Measurements from ENCODE around the gene CYP8B1. TPM values are rescaled to one million over a fixed set of nuclear protein-coding genes. Genes with fewer than 3 reads are reported as not detected.

CYP8B1 gene
- total and polyA plus RNA-seq, 2 of the 13 experiments (the other 11 are each of a cell fraction or from before 2014, with no cell fraction given): 0.58 to 2.0 TPM

- TF ChIP-seq ZNF264 (CRISPR knock-in tag; IDR thresholded peaks at IDR 0.05): no peak
- TF ChIP-seq ZNF468 (CRISPR knock-in tag; IDR thresholded peaks at IDR 0.05): no peak
- peak; percentile 43; the same call in 1 of the 2 replicates for TF ChIP-seq BCL6 (CRISPR knock-in tag; IDR thresholded peaks at IDR 0.05)
- no peak for TF ChIP-seq PCBP2 (optimal IDR thresholded peaks at IDR 0.05; ENCODE audit: low read depth, low read length, poor library complexity, severe bottlenecking)
- no peak for TF ChIP-seq ZHX1 (CRISPR knock-in tag; IDR thresholded peaks at IDR 0.05; ENCODE audit: low read depth)
- no peak for TF ChIP-seq HNRNPUL1 (IDR thresholded peaks at IDR 0.05; ENCODE audit: low read depth, low read length)
- no peak for TF ChIP-seq CHCHD3 (CRISPR knock-in tag; IDR thresholded peaks at IDR 0.05)
- no peak for TF ChIP-seq KIAA2018 (CRISPR knock-in tag; IDR thresholded peaks at IDR 0.05; ENCODE audit: borderline replicate concordance)
- TF ChIP-seq ZNF761 (CRISPR knock-in tag; conservative IDR thresholded peaks at IDR 0.05): no peak
- no peak for TF ChIP-seq ZNF660 (CRISPR knock-in tag; IDR thresholded peaks at IDR 0.05; ENCODE audit: borderline replicate concordance, low read depth)
- TF ChIP-seq ZNF704 (CRISPR knock-in tag; IDR thresholded peaks at IDR 0.05; ENCODE audit: borderline replicate concordance): no peak
- no peak for TF ChIP-seq ZNF160 (CRISPR knock-in tag; IDR thresholded peaks at IDR 0.05)
- peak; percentile 64 for TF ChIP-seq SALL1 (CRISPR knock-in tag; IDR thresholded peaks at IDR 0.05)
- no peak for TF ChIP-seq PCBP1 (IDR thresholded peaks at IDR 0.05; ENCODE audit: borderline replicate concordance, low read depth, low read length)
- TF ChIP-seq HNRNPH1 (optimal IDR thresholded peaks at IDR 0.05; ENCODE audit: low read depth, low read length): no peak
- no peak for TF ChIP-seq SOX6 (IDR thresholded peaks at IDR 0.05)
- TF ChIP-seq SOX6 (CRISPR knock-in tag; IDR thresholded peaks at IDR 0.05): peak; percentile 8; the same call in 1 of the 2 replicates
- TF ChIP-seq ZNF672 (CRISPR knock-in tag; IDR thresholded peaks at IDR 0.05): no peak
Measured at GRCh38 chr3:42829628-42830436, 45.8 kb downstream of the CYP8B1 start (continued).

All from HepG2 (cell line).